ENCODE data around the gene ANKRD11.
"Not testable (repeated sequence)": the region's sequence is repeated elsewhere in the genome, so short reads cannot be mapped to it uniquely, and the experiment has no call there.

ANKRD11 gene

GRCh38 chr16:89244264-89244663, 246.1 kb downstream of the ANKRD11 start:
- no CpG with 5 or more reads among the region's 13 CpGs for WGBS (ENCODE audit: extremely low coverage, insufficient coverage, low lambda C conversion rate)
- not testable (repeated sequence) for H3K27ac ChIP-seq (ENCODE audit: low read depth, low read length); H2AK5ac ChIP-seq (ENCODE audit: low read length); H3K36me3 ChIP-seq (ENCODE audit: control insufficient read depth, insufficient read depth, low read length); H4K8ac ChIP-seq (ENCODE audit: low read depth, low read length); H4K5ac ChIP-seq (ENCODE audit: low read length); H3K79me2 ChIP-seq (ENCODE audit: control insufficient read depth, insufficient read depth, low read length); H3K4me3 ChIP-seq (ENCODE audit: low read length); H2BK120ac ChIP-seq (ENCODE audit: low read depth, low read length); H3K18ac ChIP-seq (ENCODE audit: low read length); H2BK15ac ChIP-seq (replicated peaks; ENCODE audit: low read depth); H3K4me1 ChIP-seq (ENCODE audit: control insufficient read depth, low read depth, low read length); H3K4ac ChIP-seq (ENCODE audit: low read depth, low read length); DNase-seq; H3K27me3 ChIP-seq (ENCODE audit: insufficient read depth, low read length, poor library complexity); H3K56ac ChIP-seq (ENCODE audit: low read length); H2BK5ac ChIP-seq (ENCODE audit: low read length); H3K79me1 ChIP-seq (ENCODE audit: low read length); H3K9ac ChIP-seq (ENCODE audit: low read length); H3K4me2 ChIP-seq (ENCODE audit: low read length); H3K23ac ChIP-seq (ENCODE audit: low read length)

- Histone ChIP-seq H2BK5ac (ENCODE audit: low read length) (no peak overlapping the region), H4K5ac (ENCODE audit: low read length) (no peak overlapping the region), H2BK120ac (ENCODE audit: low read depth, low read length) (no peak overlapping the region), H3K4me1 (ENCODE audit: control insufficient read depth, low read depth, low read length) (no peaks in the 10 kb centered on the region), H4K8ac (ENCODE audit: low read depth, low read length) (no peak overlapping the region), H3K4ac (ENCODE audit: low read depth, low read length) (no peak overlapping the region), H3K4me2 (ENCODE audit: low read length) (no peak overlapping the region), H3K27me3 (ENCODE audit: insufficient read depth, low read length, poor library complexity) (no peaks in the 10 kb centered on the region), H3K18ac (ENCODE audit: low read length) (no peak overlapping the region), H3K23ac (ENCODE audit: low read length) (no peak overlapping the region), H3K56ac (ENCODE audit: low read length) (no peak overlapping the region), H3K79me2 (ENCODE audit: control insufficient read depth, insufficient read depth, low read length) (no peaks in the 10 kb centered on the region), H3K9ac (ENCODE audit: low read length) (no peak overlapping the region), H3K36me3 (ENCODE audit: control insufficient read depth, insufficient read depth, low read length) (no peaks in the 10 kb centered on the region), H2AK5ac (ENCODE audit: low read length) (no peak overlapping the region), H3K4me3 (ENCODE audit: low read length) (no peak overlapping the region), H3K79me1 (ENCODE audit: low read length) (peaks cover 2% of the 10 kb centered on the region), H3K27ac (ENCODE audit: low read depth, low read length) (no peak overlapping the region), H2BK15ac (replicated peaks; ENCODE audit: low read depth) (no peak overlapping the region)
- no CpG with 5 or more reads among the region's 5 CpGs for WGBS (ENCODE audit: extremely low coverage, insufficient coverage, low lambda C conversion rate)
- no peak for DNase-seq
Measured at GRCh38 chr16:89243664-89244063, 246.7 kb downstream of the ANKRD11 start.

GRCh38 chr16:89242795-89243200, 247.6 kb downstream of the ANKRD11 start:
- no peak overlapping the region for H3K4me3 ChIP-seq (ENCODE audit: low read length)
- no peak overlapping the region for H2BK15ac ChIP-seq (replicated peaks; ENCODE audit: low read depth)
- H3K36me3 ChIP-seq (ENCODE audit: control insufficient read depth, insufficient read depth, low read length): no peaks in the 10 kb centered on the region
- H3K23ac ChIP-seq (ENCODE audit: low read length): no peak overlapping the region
- no peak overlapping the region for H4K5ac ChIP-seq (ENCODE audit: low read length)
- no peak overlapping the region for H2AK5ac ChIP-seq (ENCODE audit: low read length)
- no peak overlapping the region for H4K8ac ChIP-seq (ENCODE audit: low read depth, low read length)
- H3K79me1 ChIP-seq (ENCODE audit: low read length): peaks cover 2% of the 10 kb centered on the region
- no peaks in the 10 kb centered on the region for H3K4me1 ChIP-seq (ENCODE audit: control insufficient read depth, low read depth, low read length)
- no peak overlapping the region for H3K56ac ChIP-seq (ENCODE audit: low read length)
- no peak overlapping the region for H3K18ac ChIP-seq (ENCODE audit: low read length)
- no peak overlapping the region for H2BK120ac ChIP-seq (ENCODE audit: low read depth, low read length)
- H2BK5ac ChIP-seq (ENCODE audit: low read length): no peak overlapping the region
- DNase-seq: no peak
- no peak overlapping the region for H3K9ac ChIP-seq (ENCODE audit: low read length)
- no CpG with 5 or more reads among the region's 12 CpGs for WGBS (ENCODE audit: extremely low coverage, insufficient coverage, low lambda C conversion rate)
- H3K27me3 ChIP-seq (ENCODE audit: insufficient read depth, low read length, poor library complexity): no peaks in the 10 kb centered on the region
- H3K79me2 ChIP-seq (ENCODE audit: control insufficient read depth, insufficient read depth, low read length): no peaks in the 10 kb centered on the region
- H3K4me2 ChIP-seq (ENCODE audit: low read length): no peak overlapping the region
- H3K4ac ChIP-seq (ENCODE audit: low read depth, low read length): no peak overlapping the region
- no peak overlapping the region for H3K27ac ChIP-seq (ENCODE audit: low read depth, low read length)

GRCh38 chr16:89241187-89242007, 249.0 kb downstream of the ANKRD11 start:
- Histone ChIP-seq H3K27me3 (ENCODE audit: insufficient read depth, low read length, poor library complexity) (no peaks in the 10 kb centered on the region), H3K9ac (ENCODE audit: low read length) (peak overlapping the region; percentile 98), H2AK5ac (ENCODE audit: low read length) (peak overlapping the region; percentile 74), H3K27ac (ENCODE audit: low read depth, low read length) (peak overlapping the region; percentile 57), H4K8ac (ENCODE audit: low read depth, low read length) (no peak overlapping the region), H4K5ac (ENCODE audit: low read length) (no peak overlapping the region), H2BK15ac (replicated peaks; ENCODE audit: low read depth) (no peak overlapping the region), H3K4me1 (ENCODE audit: control insufficient read depth, low read depth, low read length) (no peaks in the 10 kb centered on the region), H3K79me2 (ENCODE audit: control insufficient read depth, insufficient read depth, low read length) (no peaks in the 10 kb centered on the region), H3K56ac (ENCODE audit: low read length) (peak overlapping the region; percentile 99), H2BK120ac (ENCODE audit: low read depth, low read length) (no peak overlapping the region), H3K23ac (ENCODE audit: low read length) (no peak overlapping the region), H3K4me3 (ENCODE audit: low read length) (peak overlapping the region; percentile 82), H3K79me1 (ENCODE audit: low read length) (peaks cover 2% of the 10 kb centered on the region), H3K18ac (ENCODE audit: low read length) (peak overlapping the region; percentile 86), H3K4ac (ENCODE audit: low read depth, low read length) (no peak overlapping the region), H3K4me2 (ENCODE audit: low read length) (peak overlapping the region; percentile 70), H3K36me3 (ENCODE audit: control insufficient read depth, insufficient read depth, low read length) (no peaks in the 10 kb centered on the region), H2BK5ac (ENCODE audit: low read length) (no peak overlapping the region)
- WGBS (ENCODE audit: extremely low coverage, insufficient coverage, low lambda C conversion rate): no CpG with 5 or more reads among the region's 39 CpGs
- DNase-seq: peak; percentile 91

- no CpG with 5 or more reads among the region's 3 CpGs for WGBS (ENCODE audit: extremely low coverage, insufficient coverage, low lambda C conversion rate)
- no peak overlapping the region for H2BK5ac ChIP-seq (ENCODE audit: low read length)
Measured at GRCh38 chr16:89237733-89238132, 252.6 kb downstream of the ANKRD11 start.

More at GRCh38 chr16:89237733-89238132, 252.6 kb downstream of the ANKRD11 start:
- no peak overlapping the region for H3K23ac ChIP-seq (ENCODE audit: low read length)
- H3K27me3 ChIP-seq (ENCODE audit: insufficient read depth, low read length, poor library complexity): no peaks in the 10 kb centered on the region
- no peaks in the 10 kb centered on the region for H3K4me1 ChIP-seq (ENCODE audit: control insufficient read depth, low read depth, low read length)
- H3K79me1 ChIP-seq (ENCODE audit: low read length): peaks cover 2% of the 10 kb centered on the region
- no peak overlapping the region for H3K56ac ChIP-seq (ENCODE audit: low read length)
- no peak overlapping the region for H3K9ac ChIP-seq (ENCODE audit: low read length)
- no peaks in the 10 kb centered on the region for H3K79me2 ChIP-seq (ENCODE audit: control insufficient read depth, insufficient read depth, low read length)
- no peak overlapping the region for H3K4me3 ChIP-seq (ENCODE audit: low read length)
- no peak overlapping the region for H3K4me2 ChIP-seq (ENCODE audit: low read length)
- H2AK5ac ChIP-seq (ENCODE audit: low read length): no peak overlapping the region
- H4K8ac ChIP-seq (ENCODE audit: low read depth, low read length): no peak overlapping the region
- no peak overlapping the region for H3K18ac ChIP-seq (ENCODE audit: low read length)
- no peak overlapping the region for H3K4ac ChIP-seq (ENCODE audit: low read depth, low read length)
- H4K5ac ChIP-seq (ENCODE audit: low read length): no peak overlapping the region
- H3K36me3 ChIP-seq (ENCODE audit: control insufficient read depth, insufficient read depth, low read length): peaks cover 5% of the 10 kb centered on the region
- H3K27ac ChIP-seq (ENCODE audit: low read depth, low read length): no peak overlapping the region
- no peak for DNase-seq
- H2BK15ac ChIP-seq (replicated peaks; ENCODE audit: low read depth): no peak overlapping the region
- no peak overlapping the region for H2BK120ac ChIP-seq (ENCODE audit: low read depth, low read length)
